GM12878 (cell line): ENCODE data around the gene MSLN. TPM values are rescaled to one million over a fixed set of nuclear protein-coding genes. Genes with fewer than 3 reads are reported as not detected.

Experiments used
- BCL11A ChIP-seq: IDR thresholded peaks from 2 replicates; pipeline ENCODE4 v1.6.1; 2011; ENCODE audit warnings: low read depth, low read length
- BCLAF1 ChIP-seq: fragments of 450-650 bp; IDR thresholded peaks from 2 replicates; pipeline ENCODE4 v1.6.1; 2017; ENCODE audit warnings: antibody characterized with exemption, mild to moderate bottlenecking, moderate library complexity
- CUX1 ChIP-seq: IDR thresholded peaks from 2 replicates; pipeline ENCODE4 v1.6.1; 2012; ENCODE audit warnings: improper control_type of control experiment, low read depth, low read length; ENCODE audit not compliant: insufficient replicate concordance
- DPF2 ChIP-seq: fragments of 450-650 bp; IDR thresholded peaks from 2 replicates; pipeline ENCODE4 v1.6.1; 2017; ENCODE audit warnings: mild to moderate bottlenecking
- EGR1 ChIP-seq, 2 experiments: IDR thresholded peaks; 1 replicate in 1 of 2; 2 replicates in 1 of 2; pipeline ENCODE4 v1.6.1; 2011 to 2012; ENCODE audit warnings: low read depth in 2 of 2, low read length in 2 of 2, borderline replicate concordance in 1 of 2, mild to moderate bottlenecking in 1 of 2, moderate library complexity in 1 of 2
- HDGF ChIP-seq: fragments of 450-650 bp; IDR thresholded peaks from 2 replicates; pipeline ENCODE4 v1.6.1; 2016; ENCODE audit warnings: antibody characterized with exemption
- IRF4 ChIP-seq: IDR thresholded peaks from 2 replicates; pipeline ENCODE4 v1.6.1; 2011; ENCODE audit warnings: low read depth, low read length
- IRF5 ChIP-seq: fragments of 450-650 bp; IDR thresholded peaks from 2 replicates; pipeline ENCODE4 v1.6.1; 2017; ENCODE audit warnings: borderline replicate concordance
- JUND ChIP-seq: IDR thresholded peaks from 2 replicates; pipeline ENCODE4 v1.6.1; 2012; ENCODE audit warnings: low read depth, mild to moderate bottlenecking, low read length, improper control_type of control experiment, moderate library complexity
- MLLT1 ChIP-seq: fragments of 450-650 bp; IDR thresholded peaks from 2 replicates; pipeline ENCODE4 v1.6.1; 2016; ENCODE audit warnings: mild to moderate bottlenecking
- PML ChIP-seq: IDR thresholded peaks from 2 replicates; pipeline ENCODE4 v1.6.1; 2012; ENCODE audit warnings: low read length, inconsistent platforms
- RB1 ChIP-seq: fragments of 450-650 bp; formaldehyde crosslinking; IDR thresholded peaks from 2 replicates; pipeline ENCODE4 v1.6.1; 2017; ENCODE audit warnings: mild to moderate bottlenecking, borderline replicate concordance
- SMARCA5 ChIP-seq: fragments of 450-650 bp; IDR thresholded peaks from 2 replicates; pipeline ENCODE4 v1.6.1; 2017; ENCODE audit warnings: mild to moderate bottlenecking
- STAT1 ChIP-seq: fragments of 450-650 bp; conservative IDR thresholded peaks from 2 replicates; pipeline ENCODE4 v1.6.1; 2014; ENCODE audit warnings: antibody characterized with exemption, mild to moderate bottlenecking
- polyA plus RNA-seq, 11 experiments: library from polyadenylated mRNA; depleted of rRNA in 4 of 11; unstranded in 6 of 11; stranded (reverse) in 5 of 11; fragments of >200 nt; fragmentation: Nextera tagmentation in 4 of 11; fragmentation: Illumina TruSeq in 1 of 11; extraction: Ambion mirVana in 4 of 11; extraction: Trizol in 1 of 11; gene quantifications; 1 replicate in 1 of 11; 2 replicates in 10 of 11; pipeline versions ENCODE4 v1.2.1 to v1.2.3, GENCODE V29; 2011 to 2016; ENCODE audit warnings: inconsistent platforms in 2 of 11, missing spikeins in 2 of 11, low read depth in 1 of 11
- total RNA-seq, 4 experiments: library from RNA; depleted of rRNA in 3 of 4; stranded (reverse); fragments of >200 nt in 3 of 4; fragmentation: Illumina TruSeq in 1 of 4; extraction: Trizol in 1 of 4; gene quantifications; 2 replicates each; pipeline versions ENCODE4 v1.2.1 to v1.2.3, GENCODE V29; 2013 to 2021

The MSLN gene
- total and polyA plus RNA-seq, 10 of the 15 experiments (the other 5 are each of a cell fraction or from before 2014, with no cell fraction given) = 0.08 TPM; not detected in 9

GRCh38 chr16:720990-721764 lies 39.4 kb upstream of the MSLN start, which contains the start of gene ANTKMT (continued):
- TF ChIP-seq CUX1 (no peak), SMARCA5 (no peak; the same call in 1 of the 2 replicates), EGR1 (IDR thresholded peaks at IDR 0.05; ENCODE audit: borderline replicate concordance in 1 of 2, low read depth in 2 of 2, low read length in 2 of 2) (no peak), MLLT1 (no peak), RB1 (peak; percentile 81; the same call in 1 of the 2 replicates), BCLAF1 (peak; percentile 69; the same call in 1 of the 2 replicates), IRF5 (no peak), JUND (no peak), BCL11A (no peak), PML (peak; percentile 79; the same call in 1 of the 2 replicates), IRF4 (no peak), HDGF (no peak), DPF2 (peak; percentile 95; the same call in 1 of the 2 replicates), STAT1 (peak; percentile 88)
